SKM-1 (cell line): ENCODE measurements around the gene BCAS3.
"Not testable (repeated sequence)": the region's sequence is repeated elsewhere in the genome, so short reads cannot be mapped to it uniquely, and the experiment has no call there.

ENCODE experiments used
- DNase-seq: peaks from one replicate; lab custom pipeline; 2025; ENCODE audit not compliant: unreplicated experiment; lab: John Stamatoyannopoulos, UW

BCAS3 gene

GRCh38 chr17:60744355-60744966, 66.8 kb downstream of the BCAS3 start:
- no peak for DNase-seq

GRCh38 chr17:60745544-60745943, 67.9 kb downstream of the BCAS3 start:
- no peak for DNase-seq

GRCh38 chr17:60747069-60747808, 69.6 kb downstream of the BCAS3 start:
- DNase-seq = no peak

GRCh38 chr17:60748204-60748603, 70.6 kb downstream of the BCAS3 start:
- DNase-seq = no peak

- no peak for DNase-seq
Measured at GRCh38 chr17:60749050-60749449, 71.4 kb downstream of the BCAS3 start.

GRCh38 chr17:60749708-60750107, 72.1 kb downstream of the BCAS3 start:
- DNase-seq = no peak

- no peak for DNase-seq
Measured at GRCh38 chr17:60750640-60751039, 73.0 kb downstream of the BCAS3 start.

GRCh38 chr17:60751884-60752283, 74.2 kb downstream of the BCAS3 start:
- no peak for DNase-seq

- no peak for DNase-seq
Measured at GRCh38 chr17:60752873-60753577, 75.4 kb downstream of the BCAS3 start.

GRCh38 chr17:60754057-60754604, 76.5 kb downstream of the BCAS3 start:
- DNase-seq = no peak

GRCh38 chr17:60756798-60757197, 79.1 kb downstream of the BCAS3 start:
- not testable (repeated sequence) for DNase-seq

- DNase-seq = no peak
Measured at GRCh38 chr17:60757437-60757836, 79.8 kb downstream of the BCAS3 start.

GRCh38 chr17:60759756-60760155, 82.1 kb downstream of the BCAS3 start:
- DNase-seq = no peak

- not testable (repeated sequence) for DNase-seq
Measured at GRCh38 chr17:60761301-60761700, 83.7 kb downstream of the BCAS3 start.

GRCh38 chr17:60766778-60767190, 89.1 kb downstream of the BCAS3 start:
- no peak for DNase-seq

- no peak for DNase-seq
Measured at GRCh38 chr17:60767744-60768308, 90.2 kb downstream of the BCAS3 start.

GRCh38 chr17:60769327-60769726, 91.7 kb downstream of the BCAS3 start:
- DNase-seq = no peak

GRCh38 chr17:60770946-60771422, 93.3 kb downstream of the BCAS3 start:
- no peak for DNase-seq

GRCh38 chr17:60771621-60772020, 94.0 kb downstream of the BCAS3 start:
- DNase-seq = not testable (repeated sequence)

GRCh38 chr17:60773552-60773951, 95.9 kb downstream of the BCAS3 start:
- DNase-seq = no peak

- DNase-seq = no peak
Measured at GRCh38 chr17:60781880-60782412, 104.3 kb downstream of the BCAS3 start.
